ENCODE measurements around the gene RNF43.

DNA sequence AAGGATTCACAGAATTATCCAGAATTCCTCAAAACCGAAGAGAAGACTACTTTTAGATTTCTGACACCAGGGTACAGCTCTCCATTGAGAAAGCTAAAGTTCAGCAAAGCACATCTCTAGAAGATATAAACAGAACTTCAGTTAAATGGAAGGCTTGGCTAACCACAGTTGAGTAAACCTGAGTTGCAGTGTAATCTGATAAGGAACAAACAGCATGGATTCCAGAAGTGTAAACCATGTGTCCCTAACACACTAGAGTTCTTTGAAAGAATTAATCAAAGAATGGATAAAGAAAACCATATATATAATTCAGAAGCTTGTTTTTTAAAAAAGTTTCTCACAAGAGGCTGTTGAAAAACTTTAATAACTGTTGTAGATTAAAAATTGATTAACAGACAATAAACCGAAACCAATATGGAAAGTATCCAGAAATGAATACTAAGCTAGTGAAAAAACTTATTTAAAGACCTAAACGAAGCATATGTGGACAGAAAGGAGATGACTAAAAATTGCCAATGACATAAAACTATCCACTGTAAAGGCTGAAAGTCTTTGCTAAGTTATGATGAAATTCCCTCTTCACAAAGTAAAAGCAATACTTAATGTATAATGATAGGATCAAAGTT, 4.3 kb downstream of the RNF43 start:
- TF ChIP-seq, protein P1, sequence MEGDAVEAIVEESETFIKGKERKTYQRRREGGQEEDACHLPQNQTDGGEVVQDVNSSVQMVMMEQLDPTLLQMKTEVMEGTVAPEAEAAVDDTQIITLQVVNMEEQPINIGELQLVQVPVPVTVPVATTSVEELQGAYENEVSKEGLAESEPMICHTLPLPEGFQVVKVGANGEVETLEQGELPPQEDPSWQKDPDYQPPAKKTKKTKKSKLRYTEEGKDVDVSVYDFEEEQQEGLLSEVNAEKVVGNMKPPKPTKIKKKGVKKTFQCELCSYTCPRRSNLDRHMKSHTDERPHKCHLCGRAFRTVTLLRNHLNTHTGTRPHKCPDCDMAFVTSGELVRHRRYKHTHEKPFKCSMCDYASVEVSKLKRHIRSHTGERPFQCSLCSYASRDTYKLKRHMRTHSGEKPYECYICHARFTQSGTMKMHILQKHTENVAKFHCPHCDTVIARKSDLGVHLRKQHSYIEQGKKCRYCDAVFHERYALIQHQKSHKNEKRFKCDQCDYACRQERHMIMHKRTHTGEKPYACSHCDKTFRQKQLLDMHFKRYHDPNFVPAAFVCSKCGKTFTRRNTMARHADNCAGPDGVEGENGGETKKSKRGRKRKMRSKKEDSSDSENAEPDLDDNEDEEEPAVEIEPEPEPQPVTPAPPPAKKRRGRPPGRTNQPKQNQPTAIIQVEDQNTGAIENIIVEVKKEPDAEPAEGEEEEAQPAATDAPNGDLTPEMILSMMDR (optimal IDR thresholded peaks at IDR 0.05 in 1 of 3, IDR thresholded peaks at IDR 0.05 in 1 of 3, conservative IDR thresholded peaks at IDR 0.05 in 1 of 3; ENCODE audit: extremely low read depth in 1 of 3, insufficient read depth in 2 of 3, low read length in 3 of 3), result no peak
- TF ChIP-seq EZH2 (IDR thresholded peaks at IDR 0.05; ENCODE audit: low read length), result no peak
